Measurements from ENCODE around the gene DNAJB8.

The DNAJB8 gene

DNA sequence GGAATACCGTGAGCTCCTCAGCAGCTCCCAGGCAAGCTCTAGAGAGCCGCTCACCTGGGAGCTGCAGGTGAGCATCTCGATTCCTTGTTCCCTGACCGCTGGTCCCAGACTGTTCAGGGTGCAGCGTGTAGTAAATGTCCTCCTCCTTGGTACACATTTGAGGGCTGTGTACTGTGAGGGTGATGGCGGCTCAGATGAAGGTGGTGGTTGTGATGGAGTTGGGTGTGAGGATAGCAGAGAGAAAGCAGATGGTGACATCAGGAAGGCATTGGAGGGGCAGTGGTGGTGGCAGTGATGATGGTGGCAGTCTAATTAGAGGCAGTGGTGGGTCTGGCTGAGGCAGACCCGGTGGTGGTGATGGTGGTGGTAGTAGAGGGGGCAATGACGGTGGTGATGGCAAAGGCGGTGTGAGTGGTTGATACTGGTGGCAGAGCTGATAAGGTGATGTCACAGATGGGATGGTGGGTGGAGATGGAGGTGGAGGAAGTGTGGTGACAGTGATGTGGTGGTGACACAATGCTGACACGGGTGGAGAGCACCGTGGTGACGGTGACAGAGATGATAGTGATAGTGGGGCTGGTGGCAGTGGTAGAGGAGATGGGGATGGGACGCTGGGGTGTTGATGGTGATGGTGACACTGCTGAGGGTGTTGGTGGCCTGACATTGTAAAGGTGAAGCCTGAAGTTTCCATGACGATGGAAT is at the start of gene DNAJB8:
TSS of gene DNAJB8 (minus strand) at position 51 of the 702 bp plus-strand sequence. CDS start 3,645 bp downstream, outside the sequence.
- CTCF ChIA-PET, result no interaction called here
- DNase-seq (ENCODE audit: extremely low spot score), result no peak
- POLR2A ChIA-PET, result no interaction called here
- no peak for TF ChIP-seq SP1 (IDR thresholded peaks at IDR 0.05)
- TF ChIP-seq FOXK2 (IDR thresholded peaks at IDR 0.05), result no peak
- TF ChIP-seq L3MBTL2 (conservative IDR thresholded peaks at IDR 0.05), result no peak
- no peak for TF ChIP-seq TARDBP (IDR thresholded peaks at IDR 0.05)

- ChIA-PET CTCF (no interaction called here), POLR2A (no interaction called here)
- no peak for DNase-seq (ENCODE audit: extremely low spot score)
- no peak for TF ChIP-seq TARDBP (IDR thresholded peaks at IDR 0.05)
- no peak for TF ChIP-seq BHLHE40 (IDR thresholded peaks at IDR 0.05; ENCODE audit: borderline replicate concordance)
- TF ChIP-seq SP1 (IDR thresholded peaks at IDR 0.05), result no peak
- TF ChIP-seq ARNT (IDR thresholded peaks at IDR 0.05), result no peak
- no peak for TF ChIP-seq LEF1 (IDR thresholded peaks at IDR 0.05; ENCODE audit: borderline replicate concordance)
- no peak for TF ChIP-seq SUZ12 (IDR thresholded peaks at IDR 0.05)
- no peak for TF ChIP-seq L3MBTL2 (conservative IDR thresholded peaks at IDR 0.05)
- no peak for TF ChIP-seq FOXA1 (IDR thresholded peaks at IDR 0.05)
- no peak for TF ChIP-seq NFRKB (IDR thresholded peaks at IDR 0.05)
- no peak for TF ChIP-seq HDGF (IDR thresholded peaks at IDR 0.05; ENCODE audit: borderline replicate concordance)
Observed at GRCh38 chr3:128515967-128516366, 49.3 kb upstream of the DNAJB8 start.

GRCh38 chr3:128508852-128509251 is 42.2 kb upstream of the DNAJB8 start:
- CTCF ChIA-PET, result no interaction called here
- POLR2A ChIA-PET, result no interaction called here
- TF ChIP-seq FOXK2 (IDR thresholded peaks at IDR 0.05), result no peak
- TF ChIP-seq FOXM1 (IDR thresholded peaks at IDR 0.05; ENCODE audit: borderline replicate concordance), result no peak
- TF ChIP-seq BHLHE40 (IDR thresholded peaks at IDR 0.05; ENCODE audit: borderline replicate concordance), result no peak
- TF ChIP-seq SP1 (IDR thresholded peaks at IDR 0.05), result no peak

DNA sequence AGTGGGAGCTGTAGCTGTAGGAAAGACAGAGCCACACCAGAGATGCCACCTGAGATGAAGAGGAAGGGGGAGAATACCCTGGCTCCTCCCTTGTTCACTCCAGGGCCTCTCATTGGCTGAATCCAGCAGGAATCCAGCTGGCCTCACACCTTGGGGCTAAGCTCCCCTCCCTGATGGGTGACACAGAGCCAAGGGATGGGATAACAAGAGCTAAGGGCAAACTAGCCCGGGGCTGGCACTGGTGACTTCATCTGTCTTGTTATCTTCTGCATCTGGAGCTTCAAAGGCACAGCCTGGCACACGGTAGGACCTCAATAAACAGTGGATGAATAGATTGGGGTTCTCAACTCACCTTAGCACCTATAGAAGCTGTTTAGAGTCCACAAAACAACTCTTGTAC is 40.1 kb upstream of the DNAJB8 start:
- no peak for DNase-seq (ENCODE audit: extremely low spot score)
- CTCF ChIA-PET, result interaction anchor here (0.8 kb wide), 1 partner anchor 67 kb away, joined by 4 read pairs; no protein-coding TSS in a partner anchor
- POLR2A ChIA-PET, result no interaction called here
- TF ChIP-seq ARNT (IDR thresholded peaks at IDR 0.05) (no peak), NFRKB (IDR thresholded peaks at IDR 0.05) (no peak), BHLHE40 (IDR thresholded peaks at IDR 0.05; ENCODE audit: borderline replicate concordance) (no peak)

More at GRCh38 chr3:128508852-128509251, 42.2 kb upstream of the DNAJB8 start:
- DNase-seq (ENCODE audit: extremely low spot score), result no peak

GRCh38 chr3:128505771-128506170 is 39.1 kb upstream of the DNAJB8 start:
- DNase-seq (ENCODE audit: extremely low spot score), result no peak
- ChIA-PET POLR2A (no interaction called here), CTCF (no interaction called here)
- TF ChIP-seq, protein P1, sequence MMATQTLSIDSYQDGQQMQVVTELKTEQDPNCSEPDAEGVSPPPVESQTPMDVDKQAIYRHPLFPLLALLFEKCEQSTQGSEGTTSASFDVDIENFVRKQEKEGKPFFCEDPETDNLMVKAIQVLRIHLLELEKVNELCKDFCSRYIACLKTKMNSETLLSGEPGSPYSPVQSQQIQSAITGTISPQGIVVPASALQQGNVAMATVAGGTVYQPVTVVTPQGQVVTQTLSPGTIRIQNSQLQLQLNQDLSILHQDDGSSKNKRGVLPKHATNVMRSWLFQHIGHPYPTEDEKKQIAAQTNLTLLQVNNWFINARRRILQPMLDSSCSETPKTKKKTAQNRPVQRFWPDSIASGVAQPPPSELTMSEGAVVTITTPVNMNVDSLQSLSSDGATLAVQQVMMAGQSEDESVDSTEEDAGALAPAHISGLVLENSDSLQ (IDR thresholded peaks at IDR 0.05), result no peak
- TF ChIP-seq L3MBTL2 (conservative IDR thresholded peaks at IDR 0.05) (no peak), SP1 (IDR thresholded peaks at IDR 0.05) (no peak), ARNT (IDR thresholded peaks at IDR 0.05) (no peak), TARDBP (IDR thresholded peaks at IDR 0.05) (no peak), LEF1 (IDR thresholded peaks at IDR 0.05; ENCODE audit: borderline replicate concordance) (no peak), BHLHE40 (IDR thresholded peaks at IDR 0.05; ENCODE audit: borderline replicate concordance) (no peak), ZNF384 (IDR thresholded peaks at IDR 0.05) (no peak), FOXM1 (IDR thresholded peaks at IDR 0.05; ENCODE audit: borderline replicate concordance) (no peak), FOXA1 (IDR thresholded peaks at IDR 0.05) (no peak), ELF4 (IDR thresholded peaks at IDR 0.05) (no peak), CTBP1 (IDR thresholded peaks at IDR 0.05; ENCODE audit: borderline replicate concordance) (no peak), HDGF (IDR thresholded peaks at IDR 0.05; ENCODE audit: borderline replicate concordance) (no peak), SUZ12 (IDR thresholded peaks at IDR 0.05) (no peak), FOXK2 (IDR thresholded peaks at IDR 0.05) (no peak), NFRKB (IDR thresholded peaks at IDR 0.05) (no peak)

- POLR2A ChIA-PET, result no interaction called here
- CTCF ChIA-PET, result no interaction called here
- TF ChIP-seq ZNF384 (IDR thresholded peaks at IDR 0.05) (no peak), LEF1 (IDR thresholded peaks at IDR 0.05; ENCODE audit: borderline replicate concordance) (no peak), HDGF (IDR thresholded peaks at IDR 0.05; ENCODE audit: borderline replicate concordance) (no peak), CTBP1 (IDR thresholded peaks at IDR 0.05; ENCODE audit: borderline replicate concordance) (no peak), ELF4 (IDR thresholded peaks at IDR 0.05) (no peak), ARNT (IDR thresholded peaks at IDR 0.05) (no peak), FOXM1 (IDR thresholded peaks at IDR 0.05; ENCODE audit: borderline replicate concordance) (no peak), FOXK2 (IDR thresholded peaks at IDR 0.05) (no peak), TARDBP (IDR thresholded peaks at IDR 0.05) (no peak), L3MBTL2 (conservative IDR thresholded peaks at IDR 0.05) (no peak), NFRKB (IDR thresholded peaks at IDR 0.05) (no peak), BHLHE40 (IDR thresholded peaks at IDR 0.05; ENCODE audit: borderline replicate concordance) (no peak), SUZ12 (IDR thresholded peaks at IDR 0.05) (no peak), FOXA1 (IDR thresholded peaks at IDR 0.05) (no peak), SP1 (IDR thresholded peaks at IDR 0.05) (no peak)
- TF ChIP-seq, protein P1 (IDR thresholded peaks at IDR 0.05), result no peak
- no peak for DNase-seq (ENCODE audit: extremely low spot score)
Observed at GRCh38 chr3:128504963-128505730, 38.5 kb upstream of the DNAJB8 start.

DNA sequence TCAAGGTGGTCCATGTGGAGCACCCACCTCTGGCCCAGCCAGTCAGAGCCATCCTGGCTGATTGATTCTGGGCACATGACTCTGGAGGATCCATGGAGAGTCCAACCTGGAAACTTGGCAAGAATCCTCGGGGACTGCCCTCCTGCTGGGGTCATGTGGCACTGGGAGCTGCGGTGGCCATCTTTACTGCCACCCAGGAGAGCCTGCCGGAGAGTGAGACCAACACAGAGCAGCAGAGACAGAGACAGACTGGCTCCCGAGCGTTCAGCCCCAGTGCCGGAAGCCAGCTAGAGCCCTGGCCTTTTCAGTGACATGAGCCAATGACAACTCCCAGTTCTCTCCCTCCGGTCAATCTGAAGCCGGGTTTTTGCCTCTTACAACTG is 37.8 kb upstream of the DNAJB8 start:
- CTCF ChIA-PET, result no interaction called here
- no peak for DNase-seq (ENCODE audit: extremely low spot score)
- TF ChIP-seq FOXA1 (IDR thresholded peaks at IDR 0.05) (no peak), HDGF (IDR thresholded peaks at IDR 0.05; ENCODE audit: borderline replicate concordance) (no peak), L3MBTL2 (conservative IDR thresholded peaks at IDR 0.05) (no peak), FOXM1 (IDR thresholded peaks at IDR 0.05; ENCODE audit: borderline replicate concordance) (no peak), ELF4 (IDR thresholded peaks at IDR 0.05) (no peak), SUZ12 (IDR thresholded peaks at IDR 0.05) (no peak), TARDBP (IDR thresholded peaks at IDR 0.05) (no peak), BHLHE40 (IDR thresholded peaks at IDR 0.05; ENCODE audit: borderline replicate concordance) (no peak), NFRKB (IDR thresholded peaks at IDR 0.05) (no peak)
- TF ChIP-seq, protein P1 (IDR thresholded peaks at IDR 0.05), result no peak
- POLR2A ChIA-PET, result no interaction called here
